GM12878 (cell line): ENCODE data around the gene PLCB4. TPM values are rescaled to one million over a fixed set of nuclear protein-coding genes. Genes with fewer than 3 reads are reported as not detected.

Experiments
- ATAC-seq: fragments of 200-7000 bp; cut with Tn5 transposase; 3 replicates; pipeline ENCODE4 v1.9.1; 2020; ENCODE audit warnings: mild to moderate bottlenecking, moderate library complexity
- BruUV-seq: library from RNA; stranded (reverse); fragments of 400-500 nt; replicated peaks from 2 replicates; lab custom pipeline; 2021; lab: Mats Ljungman, UMichigan
- CTCF ChIA-PET: fragments of 300-600 bp; sonication (Branson Sonifier 250); formaldehyde crosslinking; extraction: SDS; loops from one replicate; lab custom pipeline; 2021; ENCODE audit warnings: inconsistent platforms; lab: Yijun Ruan, JAX
- POLR2A ChIA-PET: fragments of 350-600 bp; formaldehyde crosslinking; extraction: SDS; loops from one replicate; lab custom pipeline; 2021; ENCODE audit warnings: inconsistent platforms; lab: Charles Lee
- RAD21 ChIA-PET: fragments of 300-600 bp; sonication (Branson Sonifier 250); formaldehyde crosslinking; loops from one replicate; lab custom pipeline; 2023; ENCODE audit warnings: antibody characterized with exemption; ENCODE audit not compliant: unreplicated experiment; lab: Charles Lee
- SMC1A ChIA-PET: fragments of 300-600 bp; sonication (Branson Sonifier 250); formaldehyde crosslinking; loops from one replicate; lab custom pipeline; 2023; ENCODE audit not compliant: unreplicated experiment, uncharacterized antibody; lab: Charles Lee
- DNase-seq: peaks from one replicate; pipeline ENCODE4 v3.0.0-alpha.2; 2011; ENCODE audit warnings: low read depth, low spot score
- FAIRE-seq: peaks from 3 replicates; lab custom pipeline; 2011; peaks lifted over from hg19 to GRCh38; lab: Jason Lieb, UNC
- H2AFZ ChIP-seq: 2 replicates; pipeline ENCODE4 v1.6.0; 2011; ENCODE audit warnings: low read depth, low read length, control low read depth; ENCODE audit not compliant: control insufficient read depth
- H3K27ac ChIP-seq: 2 replicates; pipeline ENCODE4 v1.5.1; 2011; ENCODE audit warnings: control low read depth; ENCODE audit not compliant: control insufficient read depth, insufficient read depth
- H3K27me3 ChIP-seq, 2 experiments: replicated peaks in 1 of 2; 2 replicates each; pipeline versions ENCODE4 v1.6.0 to v1.6.1; 2011; ENCODE audit warnings: low read length in 1 of 2; ENCODE audit not compliant: control insufficient read depth in 2 of 2, insufficient read depth in 2 of 2
- H3K36me3 ChIP-seq, 2 experiments: 2 replicates each; pipeline ENCODE4 v1.5.1; 2011; ENCODE audit warnings: low read length in 1 of 2; ENCODE audit not compliant: control insufficient read depth in 2 of 2, insufficient read depth in 2 of 2
- H3K4me1 ChIP-seq: 2 replicates; pipeline ENCODE4 v1.6.1; 2011; ENCODE audit warnings: mild to moderate bottlenecking, low read length, moderate library complexity, mixed read lengths; ENCODE audit not compliant: control insufficient read depth, insufficient read depth
- H3K4me2 ChIP-seq: 2 replicates; pipeline ENCODE4 v1.6.0; 2011; ENCODE audit warnings: control low read depth; ENCODE audit not compliant: control insufficient read depth, insufficient read depth
- H3K4me3 ChIP-seq: fragments of 200-600 bp; sonication (generic); 2 replicates; pipeline ENCODE4 v1.5.1; 2016
- H3K79me2 ChIP-seq: 2 replicates; pipeline ENCODE4 v1.6.0; 2011; ENCODE audit warnings: low read length; ENCODE audit not compliant: control insufficient read depth, insufficient read depth
- H3K9ac ChIP-seq: 2 replicates; pipeline ENCODE4 v1.8.0; 2011; ENCODE audit warnings: low read length, control low read depth, mixed read lengths; ENCODE audit not compliant: control insufficient read depth, insufficient read depth
- H3K9me3 ChIP-seq: replicated peaks from 3 replicates; pipeline ENCODE4 v1.5.1; 2011; ENCODE audit warnings: mild to moderate bottlenecking, low read length; ENCODE audit not compliant: control insufficient read depth, insufficient read depth
- H4K20me1 ChIP-seq: 2 replicates; pipeline ENCODE4 v1.6.0; 2011; ENCODE audit not compliant: control insufficient read depth, insufficient read depth
- CREM ChIP-seq: IDR thresholded peaks from 2 replicates; pipeline ENCODE4 v1.6.1; 2014; ENCODE audit warnings: antibody characterized with exemption, low read depth
- HDAC2 ChIP-seq: fragments of 200-600 bp; sonication (generic); IDR thresholded peaks from 2 replicates; pipeline ENCODE4 v1.6.1; 2017
- HDAC6 ChIP-seq: fragments of 200-600 bp; sonication (generic); IDR thresholded peaks from one replicate; pipeline ENCODE4 v1.8.0; 2017; ENCODE audit warnings: antibody characterized with exemption; ENCODE audit not compliant: unreplicated experiment
- MLLT1 ChIP-seq: fragments of 450-650 bp; IDR thresholded peaks from 2 replicates; pipeline ENCODE4 v1.6.1; 2016; ENCODE audit warnings: mild to moderate bottlenecking
- NFIC ChIP-seq: IDR thresholded peaks from 2 replicates; pipeline ENCODE4 v1.6.1; 2012; ENCODE audit warnings: low read depth, mild to moderate bottlenecking, inconsistent platforms, low read length, moderate library complexity
- RB1 ChIP-seq: fragments of 450-650 bp; formaldehyde crosslinking; IDR thresholded peaks from 2 replicates; pipeline ENCODE4 v1.6.1; 2017; ENCODE audit warnings: mild to moderate bottlenecking, borderline replicate concordance
- SUPT20H ChIP-seq: IDR thresholded peaks from 2 replicates; pipeline ENCODE4 v1.6.1; 2011; ENCODE audit warnings: low read depth, mild to moderate bottlenecking, low read length, moderate library complexity, borderline replicate concordance; ENCODE audit not compliant: control insufficient read depth
- TARDBP ChIP-seq: IDR thresholded peaks from 2 replicates; pipeline ENCODE4 v1.6.1; 2016; ENCODE audit warnings: borderline replicate concordance
- TCF3 ChIP-seq: IDR thresholded peaks from 2 replicates; pipeline ENCODE4 v1.6.1; 2012; ENCODE audit warnings: low read depth, mild to moderate bottlenecking, low read length, borderline replicate concordance; ENCODE audit not compliant: insufficient read depth
- USF1 ChIP-seq: IDR thresholded peaks from 2 replicates; pipeline ENCODE4 v1.6.1; 2011; ENCODE audit warnings: borderline replicate concordance, low read depth, mild to moderate bottlenecking, moderate library complexity, mixed read lengths, low read length; ENCODE audit not compliant: insufficient read depth; ENCODE audit errors: extremely low read length
- ZNF274 ChIP-seq: IDR thresholded peaks from one replicate; pipeline ENCODE4 v1.8.0; 2011; ENCODE audit not compliant: insufficient read length, insufficient read depth
- in situ Hi-C: fragments of 300-500 bp; cut with MboI; formaldehyde crosslinking; loops from 9 replicates; pipeline ENCODE4 v1.14.3; 2018; ENCODE audit warnings: mixed read lengths
- intact Hi-C: fragments of 100-400 bp; cut with micrococcal nuclease; formaldehyde crosslinking; loops from one replicate; pipeline ENCODE4 v1.14.2; 2022; ENCODE audit not compliant: unreplicated experiment
- polyA plus RNA-seq, 11 experiments: library from polyadenylated mRNA; depleted of rRNA in 4 of 11; unstranded in 6 of 11; stranded (reverse) in 5 of 11; fragments of >200 nt; fragmentation: Nextera tagmentation in 4 of 11; fragmentation: Illumina TruSeq in 1 of 11; extraction: Ambion mirVana in 4 of 11; extraction: Trizol in 1 of 11; gene quantifications; 1 replicate in 1 of 11; 2 replicates in 10 of 11; pipeline versions ENCODE4 v1.2.1 to v1.2.3, GENCODE V29; 2011 to 2016; ENCODE audit warnings: inconsistent platforms in 2 of 11, missing spikeins in 2 of 11, low read depth in 1 of 11
- total RNA-seq, 4 experiments: library from RNA; depleted of rRNA in 3 of 4; stranded (reverse); fragments of >200 nt in 3 of 4; fragmentation: Illumina TruSeq in 1 of 4; extraction: Trizol in 1 of 4; gene quantifications; 2 replicates each; pipeline versions ENCODE4 v1.2.1 to v1.2.3, GENCODE V29; 2013 to 2021

Gene PLCB4
- total and polyA plus RNA-seq, 10 of the 15 experiments (the other 5 are each of a cell fraction or from before 2014, with no cell fraction given): not detected

GRCh38 chr20:9198460-9198859 is 129.6 kb downstream of the PLCB4 start:
- FAIRE-seq (no peak), DNase-seq (no peak), ATAC-seq (no peak)
- ChIA-PET SMC1A (no interaction called here), RAD21 (no interaction called here), POLR2A (no interaction called here), CTCF (no interaction called here)
- H3K36me3 ChIP-seq: no peaks in the 10 kb centered on the region
- no peaks in the 10 kb centered on the region for H3K79me2 ChIP-seq
- no peaks in the 10 kb centered on the region for H3K9me3 ChIP-seq
- H3K4me2 ChIP-seq: no peak overlapping the region
- intact Hi-C loops (no loop called here), in situ Hi-C loops (no loop called here)
- H3K27ac ChIP-seq: no peak overlapping the region
- H3K27me3 ChIP-seq: no peaks in the 10 kb centered on the region
- H2AFZ ChIP-seq: no peak overlapping the region
- no TSS peak for BruUV-seq
- H3K4me3 ChIP-seq: no peak overlapping the region
- TF ChIP-seq TCF3 (no peak), USF1 (no peak), MLLT1 (no peak), TARDBP (no peak), ZNF274 (no peak), NFIC (no peak), RB1 (no peak), SUPT20H (no peak), HDAC6 (no peak), HDAC2 (no peak), CREM (no peak)
- H4K20me1 ChIP-seq: no peaks in the 10 kb centered on the region
- H3K4me1 ChIP-seq: no peaks in the 10 kb centered on the region
- H3K9ac ChIP-seq: no peak overlapping the region
